ENCODE measurements around the gene APOL4.

DNA sequence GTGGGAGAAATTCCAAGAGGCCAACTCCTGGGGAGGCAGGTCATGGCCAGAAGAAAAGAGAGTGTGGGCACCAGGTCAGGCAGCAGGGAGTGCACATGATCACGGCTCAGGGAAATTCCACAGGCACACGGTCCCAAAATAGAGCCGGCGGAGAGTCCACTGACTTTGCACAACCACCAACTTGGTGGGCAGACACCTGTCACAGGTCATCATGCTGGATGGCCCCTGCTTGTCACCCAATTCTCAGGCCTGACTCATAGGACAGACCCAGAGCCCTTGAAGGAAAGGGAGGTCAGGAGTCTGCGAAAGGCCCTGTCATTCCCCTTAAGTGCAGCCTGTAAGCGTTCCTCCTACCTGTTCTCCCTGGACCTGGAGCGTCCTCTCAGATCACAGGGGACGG, 21.9 kb upstream of the APOL4 start:
- TF ChIP-seq, protein P1, sequence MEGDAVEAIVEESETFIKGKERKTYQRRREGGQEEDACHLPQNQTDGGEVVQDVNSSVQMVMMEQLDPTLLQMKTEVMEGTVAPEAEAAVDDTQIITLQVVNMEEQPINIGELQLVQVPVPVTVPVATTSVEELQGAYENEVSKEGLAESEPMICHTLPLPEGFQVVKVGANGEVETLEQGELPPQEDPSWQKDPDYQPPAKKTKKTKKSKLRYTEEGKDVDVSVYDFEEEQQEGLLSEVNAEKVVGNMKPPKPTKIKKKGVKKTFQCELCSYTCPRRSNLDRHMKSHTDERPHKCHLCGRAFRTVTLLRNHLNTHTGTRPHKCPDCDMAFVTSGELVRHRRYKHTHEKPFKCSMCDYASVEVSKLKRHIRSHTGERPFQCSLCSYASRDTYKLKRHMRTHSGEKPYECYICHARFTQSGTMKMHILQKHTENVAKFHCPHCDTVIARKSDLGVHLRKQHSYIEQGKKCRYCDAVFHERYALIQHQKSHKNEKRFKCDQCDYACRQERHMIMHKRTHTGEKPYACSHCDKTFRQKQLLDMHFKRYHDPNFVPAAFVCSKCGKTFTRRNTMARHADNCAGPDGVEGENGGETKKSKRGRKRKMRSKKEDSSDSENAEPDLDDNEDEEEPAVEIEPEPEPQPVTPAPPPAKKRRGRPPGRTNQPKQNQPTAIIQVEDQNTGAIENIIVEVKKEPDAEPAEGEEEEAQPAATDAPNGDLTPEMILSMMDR (IDR thresholded peaks at IDR 0.05), result no peak
- TF ChIP-seq EZH2phosphoT487 (IDR thresholded peaks at IDR 0.05), result no peak

Data from neural progenitor cell (in vitro differentiated cells).